PC-3 (cell line): ENCODE measurements around the gene RABL6.

Source experiments
- EZH2 ChIP-seq: fragments of 300-600 bp; sonication (generic); IDR thresholded peaks from one replicate; pipeline ENCODE4 v1.6.1; 2017; ENCODE audit warnings: antibody characterized with exemption, mild to moderate bottlenecking, low read length; ENCODE audit not compliant: unreplicated experiment
- EZH2phosphoT487 ChIP-seq: fragments of 300-600 bp; sonication (generic); IDR thresholded peaks from 2 replicates; pipeline ENCODE4 v1.6.1; 2018; ENCODE audit warnings: mild to moderate bottlenecking, antibody characterized with exemption, low read length, borderline replicate concordance
- TF ChIP-seq, protein P1 (sequence below): fragments of 300-600 bp; sonication (generic); conservative IDR thresholded peaks from 2 replicates; pipeline ENCODE4 v1.5.1; 2017; ENCODE audit warnings: antibody characterized with exemption, low read depth, mild to moderate bottlenecking, low read length

DNA sequence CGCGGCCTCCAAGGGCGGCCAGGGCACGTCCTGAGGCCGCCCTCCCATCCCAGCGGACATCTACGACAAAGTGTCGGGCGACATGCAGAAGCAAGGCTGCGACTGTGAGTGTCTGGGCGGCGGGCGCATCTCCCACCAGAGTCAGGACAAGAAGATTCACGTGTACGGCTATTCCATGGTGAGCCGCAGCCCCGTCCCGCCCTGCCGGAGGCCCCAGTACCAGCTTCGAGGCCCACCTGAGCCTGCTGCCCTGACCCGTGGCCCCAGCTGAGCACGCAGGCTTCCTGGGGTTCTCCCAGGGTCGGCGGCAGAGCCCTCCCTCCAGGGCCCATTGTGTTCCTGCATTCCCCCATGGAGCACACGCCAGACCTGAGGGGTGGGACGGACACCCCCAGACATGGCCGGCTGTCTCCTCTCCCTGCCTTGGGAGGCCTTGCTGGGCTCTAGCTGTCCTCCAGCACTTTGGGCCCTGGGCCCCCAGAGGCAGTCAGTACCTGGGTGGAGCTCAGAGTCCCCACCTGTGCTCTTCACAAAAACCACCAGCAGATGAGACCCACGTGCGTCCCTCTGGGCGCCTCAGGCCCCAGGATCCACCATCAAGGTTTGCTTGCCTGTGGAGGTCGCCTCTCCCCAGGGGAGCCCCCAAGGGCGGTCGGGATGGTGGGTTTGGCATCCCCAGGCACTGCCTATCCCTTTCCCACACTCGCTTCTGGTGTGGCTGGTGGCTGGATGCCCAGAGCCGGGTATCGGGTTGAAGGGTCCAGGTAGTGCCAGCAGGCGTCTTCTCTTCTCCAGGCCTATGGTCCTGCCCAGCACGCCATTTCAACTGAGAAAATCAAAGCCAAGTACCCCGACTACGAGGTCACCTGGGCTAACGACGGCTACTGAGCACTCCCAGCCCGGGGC, 42.5 kb downstream of the RABL6 start:
- TF ChIP-seq, protein P1, sequence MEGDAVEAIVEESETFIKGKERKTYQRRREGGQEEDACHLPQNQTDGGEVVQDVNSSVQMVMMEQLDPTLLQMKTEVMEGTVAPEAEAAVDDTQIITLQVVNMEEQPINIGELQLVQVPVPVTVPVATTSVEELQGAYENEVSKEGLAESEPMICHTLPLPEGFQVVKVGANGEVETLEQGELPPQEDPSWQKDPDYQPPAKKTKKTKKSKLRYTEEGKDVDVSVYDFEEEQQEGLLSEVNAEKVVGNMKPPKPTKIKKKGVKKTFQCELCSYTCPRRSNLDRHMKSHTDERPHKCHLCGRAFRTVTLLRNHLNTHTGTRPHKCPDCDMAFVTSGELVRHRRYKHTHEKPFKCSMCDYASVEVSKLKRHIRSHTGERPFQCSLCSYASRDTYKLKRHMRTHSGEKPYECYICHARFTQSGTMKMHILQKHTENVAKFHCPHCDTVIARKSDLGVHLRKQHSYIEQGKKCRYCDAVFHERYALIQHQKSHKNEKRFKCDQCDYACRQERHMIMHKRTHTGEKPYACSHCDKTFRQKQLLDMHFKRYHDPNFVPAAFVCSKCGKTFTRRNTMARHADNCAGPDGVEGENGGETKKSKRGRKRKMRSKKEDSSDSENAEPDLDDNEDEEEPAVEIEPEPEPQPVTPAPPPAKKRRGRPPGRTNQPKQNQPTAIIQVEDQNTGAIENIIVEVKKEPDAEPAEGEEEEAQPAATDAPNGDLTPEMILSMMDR = no peak
- TF ChIP-seq EZH2phosphoT487 (no peak), EZH2 (no peak)
